ENCODE measurements around the gene INHA. TPM values are rescaled to one million over a fixed set of nuclear protein-coding genes. Genes with fewer than 3 reads are reported as not detected.
A peak's percentile ranks its signal among the peaks of the same experiment; 100 is the strongest.

INHA gene
- total RNA-seq, 6 experiments from 2014 or later: not detected

DNA sequence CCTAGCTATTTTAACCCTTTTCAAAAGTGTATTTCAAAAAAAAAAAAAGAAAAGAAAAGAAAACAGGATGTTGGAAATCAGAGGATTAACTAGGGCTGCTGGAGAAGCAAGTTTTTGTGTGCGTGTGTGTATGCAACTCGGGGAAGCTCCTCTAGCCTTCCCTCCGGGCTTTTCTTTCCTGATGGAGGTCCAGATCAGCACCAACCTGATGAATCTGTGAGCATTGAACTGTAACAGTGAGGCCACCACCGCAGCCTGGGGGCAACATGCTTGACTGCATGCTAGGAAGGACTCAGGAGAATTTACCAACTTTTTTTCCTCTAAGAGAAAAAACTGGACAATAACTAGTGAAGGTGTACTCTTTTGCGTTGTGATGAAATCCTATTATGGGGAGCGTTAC, 3.1 kb upstream of the INHA start:
- no peaks in the 10 kb centered on the region for H3K9me3 ChIP-seq
- WGBS (ENCODE audit: insufficient coverage, low coverage, low lambda C conversion rate, missing lambda C conversion rate): 92% methylated on average over 5 of the region's 6 CpGs
- no peak overlapping the region for H3K27ac ChIP-seq
- H3K4me3 ChIP-seq: no peak overlapping the region
- ATAC-seq: no peak
- DNase-seq: no peak
- H3K36me3 ChIP-seq: no peaks in the 10 kb centered on the region
- intact Hi-C loops (cut with DNase I): no loop called here
- H3K27me3 ChIP-seq: no peaks in the 10 kb centered on the region
- H3K4me1 ChIP-seq: peaks cover 0 to 5% (median 1%) of the 10 kb centered on the region in 4 donors
- TF ChIP-seq, protein P1, sequence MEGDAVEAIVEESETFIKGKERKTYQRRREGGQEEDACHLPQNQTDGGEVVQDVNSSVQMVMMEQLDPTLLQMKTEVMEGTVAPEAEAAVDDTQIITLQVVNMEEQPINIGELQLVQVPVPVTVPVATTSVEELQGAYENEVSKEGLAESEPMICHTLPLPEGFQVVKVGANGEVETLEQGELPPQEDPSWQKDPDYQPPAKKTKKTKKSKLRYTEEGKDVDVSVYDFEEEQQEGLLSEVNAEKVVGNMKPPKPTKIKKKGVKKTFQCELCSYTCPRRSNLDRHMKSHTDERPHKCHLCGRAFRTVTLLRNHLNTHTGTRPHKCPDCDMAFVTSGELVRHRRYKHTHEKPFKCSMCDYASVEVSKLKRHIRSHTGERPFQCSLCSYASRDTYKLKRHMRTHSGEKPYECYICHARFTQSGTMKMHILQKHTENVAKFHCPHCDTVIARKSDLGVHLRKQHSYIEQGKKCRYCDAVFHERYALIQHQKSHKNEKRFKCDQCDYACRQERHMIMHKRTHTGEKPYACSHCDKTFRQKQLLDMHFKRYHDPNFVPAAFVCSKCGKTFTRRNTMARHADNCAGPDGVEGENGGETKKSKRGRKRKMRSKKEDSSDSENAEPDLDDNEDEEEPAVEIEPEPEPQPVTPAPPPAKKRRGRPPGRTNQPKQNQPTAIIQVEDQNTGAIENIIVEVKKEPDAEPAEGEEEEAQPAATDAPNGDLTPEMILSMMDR (IDR thresholded peaks at IDR 0.05): no peak
- TF ChIP-seq POLR2A (IDR thresholded peaks at IDR 0.05): no peak

DNA sequence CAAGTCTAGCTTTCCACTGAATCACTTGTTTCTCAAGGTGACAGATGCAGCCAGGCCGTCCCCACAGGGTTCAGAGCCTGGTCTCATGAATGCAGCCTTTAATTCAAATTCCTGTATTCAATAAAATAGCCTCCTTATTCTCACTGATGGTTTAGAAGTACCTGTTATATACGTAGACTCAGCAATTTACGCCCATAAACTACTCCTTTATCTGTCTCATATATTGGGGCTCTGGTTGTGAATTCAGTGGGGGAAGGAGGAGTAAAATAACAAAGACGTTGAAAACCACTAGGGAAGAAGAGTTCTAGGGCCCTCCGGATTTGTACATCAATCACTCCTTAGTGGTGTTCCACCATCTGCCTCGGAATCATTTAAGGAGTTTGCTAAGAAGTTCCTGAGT, 2.5 kb upstream of the INHA start:
- ATAC-seq: no peak
- WGBS (ENCODE audit: insufficient coverage, low coverage, low lambda C conversion rate, missing lambda C conversion rate): 92% methylated on average over 6 of the region's 6 CpGs
- H3K27ac ChIP-seq: no peak overlapping the region

DNA sequence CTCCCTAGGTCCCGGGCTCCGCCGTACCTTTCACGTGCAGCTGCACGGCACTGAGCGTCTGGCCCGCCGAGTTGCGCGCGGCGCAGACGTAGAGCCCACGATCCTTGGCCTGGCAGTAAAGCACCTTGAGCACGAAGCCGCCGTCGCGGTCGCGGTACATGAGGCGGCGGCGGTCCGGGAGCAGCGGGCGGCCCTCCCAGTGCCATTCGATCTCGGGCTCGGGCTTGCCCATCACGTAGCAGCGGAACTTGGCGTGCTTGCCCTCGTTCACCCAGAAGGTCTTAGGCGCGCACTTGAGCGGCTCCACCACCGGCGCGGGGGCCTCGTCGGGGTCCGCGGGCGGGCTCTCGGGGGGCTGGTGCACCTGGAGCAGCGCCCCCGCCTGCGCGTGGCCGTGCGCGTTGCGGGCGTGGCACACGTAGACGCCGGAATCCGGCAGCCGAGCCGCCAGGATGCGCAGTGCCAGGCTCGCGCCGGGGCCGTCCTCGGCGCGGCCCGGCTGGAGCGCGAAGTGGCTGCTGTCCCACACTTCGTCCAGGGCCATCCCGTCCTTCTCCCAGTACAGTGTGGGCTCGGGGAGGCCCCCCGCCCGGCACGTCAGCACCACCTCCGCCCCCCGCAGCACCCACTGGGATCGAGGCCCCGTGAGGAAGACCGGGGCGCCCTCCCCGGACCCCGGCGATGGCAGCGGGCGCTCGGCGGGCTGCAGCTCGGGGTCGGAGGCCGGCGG, 1.8 kb upstream of the INHA start:
- Histone ChIP-seq H3K27ac (peak overlapping the region in 2 of 3 donors; percentile 51 to 57), H3K4me1 (peaks cover 0 to 5% (median 1%) of the 10 kb centered on the region in 4 donors), H3K36me3 (no peaks in the 10 kb centered on the region), H3K9me3 (no peaks in the 10 kb centered on the region), H3K4me3 (peak overlapping the region; percentile 60 to 76 (median 60)), H3K27me3 (no peaks in the 10 kb centered on the region)
- ATAC-seq (peak; percentile 57 to 66 (median 59)), DNase-seq (no peak)
- intact Hi-C loops (cut with DNase I): no loop called here
- TF ChIP-seq POLR2A (IDR thresholded peaks at IDR 0.05): peak; percentile 23
- TF ChIP-seq, protein P1 (IDR thresholded peaks at IDR 0.05): no peak
- WGBS (ENCODE audit: insufficient coverage, low coverage, low lambda C conversion rate, missing lambda C conversion rate): 9% methylated on average over 8 of the region's 95 CpGs

More for the DNA sequence above, 2.5 kb upstream of the INHA start:
- DNase-seq: no peak
- H3K4me3 ChIP-seq: no peak overlapping the region
- H3K27me3 ChIP-seq: no peaks in the 10 kb centered on the region
- no peaks in the 10 kb centered on the region for H3K36me3 ChIP-seq
- peaks cover 0 to 5% (median 1%) of the 10 kb centered on the region in 4 donors for H3K4me1 ChIP-seq
- TF ChIP-seq, protein P1 (IDR thresholded peaks at IDR 0.05): no peak
- TF ChIP-seq POLR2A (IDR thresholded peaks at IDR 0.05): no peak
- intact Hi-C loops (cut with DNase I): no loop called here
- no peaks in the 10 kb centered on the region for H3K9me3 ChIP-seq

DNA sequence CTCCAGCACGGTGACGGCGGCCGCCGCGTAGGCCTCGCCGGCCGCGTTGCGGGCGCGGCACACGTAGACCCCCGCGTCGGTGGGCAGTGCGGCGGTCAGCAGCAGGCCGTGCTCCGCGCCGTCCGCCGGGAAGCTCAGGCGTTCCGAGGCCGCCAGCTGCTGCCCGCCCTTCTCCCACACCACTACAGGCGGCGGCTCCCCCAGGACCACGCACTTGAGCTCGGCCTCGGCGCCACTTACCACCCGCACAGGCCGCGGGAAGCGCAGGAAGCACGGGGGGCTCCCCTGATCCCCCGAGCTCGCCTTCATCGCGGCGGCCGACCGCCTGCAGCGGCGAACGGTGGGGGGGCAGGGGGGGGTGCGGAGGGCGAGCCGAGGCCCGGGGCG, 1.2 kb upstream of the INHA start:
- peaks cover 0 to 5% (median 1%) of the 10 kb centered on the region in 4 donors for H3K4me1 ChIP-seq
- peak; percentile 2 to 48 (median 29) for ATAC-seq
- H3K36me3 ChIP-seq: no peaks in the 10 kb centered on the region
- no peak for DNase-seq
- intact Hi-C loops (cut with DNase I): no loop called here
- peak overlapping the region; percentile 60 to 76 (median 60) for H3K4me3 ChIP-seq
- peak overlapping the region; percentile 51 to 57 (median 52) for H3K27ac ChIP-seq
- H3K27me3 ChIP-seq: no peaks in the 10 kb centered on the region
- TF ChIP-seq POLR2A (IDR thresholded peaks at IDR 0.05): no peak
- TF ChIP-seq, protein P1 (IDR thresholded peaks at IDR 0.05): no peak
- no peaks in the 10 kb centered on the region for H3K9me3 ChIP-seq
- no CpG with 5 or more reads among the region's 55 CpGs for WGBS (ENCODE audit: insufficient coverage, low coverage, low lambda C conversion rate, missing lambda C conversion rate)

Data from right lobe of liver (tissue), 6 donors.